Progenitor cell of endocrine pancreas (in vitro differentiated cells): Measurements from ENCODE around the gene PKP3. TPM values are rescaled to one million over a fixed set of nuclear protein-coding genes. Genes with fewer than 3 reads are reported as not detected.

ENCODE experiments used
- DNase-seq: peaks from one replicate; pipeline ENCODE4 v3.0.0; 2021; ENCODE audit warnings: low spot score; ENCODE audit not compliant: unreplicated experiment
- H3K27ac Mint-ChIP-seq: 2 replicates; pipeline ENCODE4 v1.8.0; 2021; ENCODE audit warnings: mild to moderate bottlenecking, moderate library complexity, mixed read lengths
- H3K27me3 Mint-ChIP-seq: 2 replicates; pipeline ENCODE4 v1.8.0; 2021; ENCODE audit warnings: mixed read lengths
- H3K36me3 Mint-ChIP-seq: 2 replicates; pipeline ENCODE4 v1.8.0; 2022; ENCODE audit warnings: mixed read lengths; ENCODE audit not compliant: insufficient read depth
- H3K4me1 Mint-ChIP-seq: 2 replicates; pipeline ENCODE4 v1.8.0; 2021; ENCODE audit warnings: low read depth, mixed read lengths
- H3K4me3 Mint-ChIP-seq: 2 replicates; pipeline ENCODE4 v1.8.0; 2021; ENCODE audit warnings: low read depth, mild to moderate bottlenecking, moderate library complexity, mixed read lengths
- H3K9me3 Mint-ChIP-seq: 2 replicates; pipeline ENCODE4 v1.8.0; 2021; ENCODE audit warnings: low read depth, mixed read lengths
- CTCF ChIP-seq: fragments of 200-600 bp; sonication (generic); IDR thresholded peaks from one replicate; pipeline ENCODE4 v1.5.0; 2021; ENCODE audit warnings: antibody characterized with exemption, mild to moderate bottlenecking; ENCODE audit not compliant: unreplicated experiment
- total RNA-seq: library from RNA; stranded (reverse); gene quantifications from 2 replicates; pipeline ENCODE4 v1.2.1, GENCODE V29; 2021

The PKP3 gene
- total RNA-seq, 1 donor from 2014 or later = 55.9 TPM

DNA sequence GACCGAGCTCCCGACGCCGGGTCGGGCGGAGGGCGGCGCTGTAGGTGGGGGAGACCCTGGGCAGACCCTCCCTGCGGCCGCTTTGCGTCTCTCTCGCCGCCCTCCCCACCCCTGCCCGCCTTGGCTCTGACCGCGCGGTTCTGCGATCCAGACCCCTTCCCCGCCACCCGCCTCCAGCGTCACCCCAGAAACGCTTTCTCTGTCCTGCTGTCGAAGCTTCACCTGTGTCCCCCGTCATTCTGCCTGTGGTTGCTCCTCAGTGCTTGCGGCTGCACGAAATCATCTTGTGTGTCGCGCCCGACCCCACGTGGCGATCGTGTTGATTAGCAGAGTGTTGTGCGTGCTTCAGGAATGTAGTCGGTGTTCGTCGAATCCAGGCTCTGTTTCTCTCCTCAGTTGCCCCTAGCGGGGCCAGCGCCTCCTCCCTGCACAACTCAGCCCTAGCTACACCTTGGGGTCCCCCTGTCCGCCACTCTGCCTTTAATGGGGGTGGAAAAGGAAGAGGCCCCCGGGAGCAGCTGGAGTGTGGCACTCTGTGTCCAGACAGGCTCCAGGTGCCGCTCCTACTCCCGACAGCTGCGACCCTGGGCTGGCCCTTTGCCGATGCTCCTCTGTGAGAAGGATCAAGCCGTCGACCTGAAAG lies 56.9 kb downstream of the PKP3 start:
- peaks cover 4% of the 10 kb centered on the region for H3K36me3 Mint-ChIP-seq
- peak overlapping the region; percentile 93 for H3K4me3 Mint-ChIP-seq
- peak; percentile 11 for TF ChIP-seq CTCF
- peak overlapping the region; percentile 95 for H3K27ac Mint-ChIP-seq
- no peaks in the 10 kb centered on the region for H3K9me3 Mint-ChIP-seq
- no peaks in the 10 kb centered on the region for H3K27me3 Mint-ChIP-seq
- peak; percentile 36 for DNase-seq
- H3K4me1 Mint-ChIP-seq = peaks cover 9% of the 10 kb centered on the region

DNA sequence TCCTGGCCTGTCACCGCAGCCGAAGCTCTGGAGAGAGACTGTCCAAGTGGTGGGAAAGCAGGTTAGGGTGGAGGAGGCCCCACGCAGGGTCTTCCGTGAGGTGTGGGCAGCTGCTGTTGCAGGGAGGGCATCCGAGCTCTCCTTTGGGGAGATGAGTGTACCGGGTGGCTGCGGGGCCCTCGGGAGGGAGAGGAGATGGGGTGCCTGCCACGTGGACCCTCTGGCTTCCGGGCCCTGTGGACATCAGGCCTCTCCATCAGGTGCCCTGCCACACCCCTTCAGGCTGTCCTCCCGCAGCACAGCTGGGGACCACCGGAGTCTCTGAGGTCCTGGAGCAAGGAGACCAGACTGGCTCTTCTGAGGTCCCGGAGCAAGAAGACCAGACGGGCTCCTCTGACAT lies 57.7 kb downstream of the PKP3 start:
- no peak for DNase-seq
- Mint-ChIP-seq H3K27ac (no peak overlapping the region), H3K27me3 (no peaks in the 10 kb centered on the region)

DNA sequence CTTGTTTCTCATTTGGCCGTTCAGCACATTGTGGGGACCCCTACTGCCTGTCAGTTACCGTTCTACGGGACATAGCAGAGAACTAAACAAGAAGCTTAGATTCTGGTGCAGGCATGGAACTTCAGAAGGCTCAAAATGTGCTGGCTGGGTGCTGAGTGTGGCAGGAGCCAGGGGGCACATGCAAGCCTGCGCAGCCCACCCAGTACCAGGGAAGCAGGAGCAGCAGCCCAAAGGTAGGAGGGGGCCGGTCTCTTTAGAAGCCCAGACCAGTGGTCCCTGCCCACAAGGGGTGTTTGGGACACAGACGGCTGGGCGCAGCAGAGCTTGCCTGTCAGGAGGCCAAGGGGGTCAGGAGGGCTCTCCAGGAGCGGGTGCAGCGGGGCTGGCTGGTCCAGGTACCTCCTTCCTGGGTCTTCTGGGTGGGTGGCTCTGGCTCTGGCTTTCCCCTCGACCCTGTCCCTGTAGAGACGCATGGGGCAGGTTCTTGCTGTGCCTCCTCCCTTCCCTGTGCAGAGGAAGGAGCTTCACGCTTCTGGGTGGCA lies 58.3 kb downstream of the PKP3 start:
- peaks cover 4% of the 10 kb centered on the region for H3K36me3 Mint-ChIP-seq
- H3K9me3 Mint-ChIP-seq = no peaks in the 10 kb centered on the region
- no peak overlapping the region for H3K27ac Mint-ChIP-seq
- no peaks in the 10 kb centered on the region for H3K27me3 Mint-ChIP-seq
- no peak for DNase-seq
- H3K4me3 Mint-ChIP-seq = no peak overlapping the region
- H3K4me1 Mint-ChIP-seq = peaks cover 9% of the 10 kb centered on the region
- TF ChIP-seq CTCF = no peak

More for the DNA sequence above, 57.7 kb downstream of the PKP3 start:
- Mint-ChIP-seq H3K4me3 (peak overlapping the region; percentile 93), H3K9me3 (no peaks in the 10 kb centered on the region), H3K4me1 (peaks cover 9% of the 10 kb centered on the region), H3K36me3 (peaks cover 4% of the 10 kb centered on the region)
- no peak for TF ChIP-seq CTCF

GRCh38 chr11:452916-453527 lies 59.0 kb downstream of the PKP3 start:
- DNase-seq = no peak
- H3K4me3 Mint-ChIP-seq = no peak overlapping the region
- H3K4me1 Mint-ChIP-seq = peaks cover 9% of the 10 kb centered on the region
- no peaks in the 10 kb centered on the region for H3K9me3 Mint-ChIP-seq
- TF ChIP-seq CTCF = no peak
- H3K27ac Mint-ChIP-seq = no peak overlapping the region
- H3K27me3 Mint-ChIP-seq = no peaks in the 10 kb centered on the region
- H3K36me3 Mint-ChIP-seq = peaks cover 4% of the 10 kb centered on the region

DNA sequence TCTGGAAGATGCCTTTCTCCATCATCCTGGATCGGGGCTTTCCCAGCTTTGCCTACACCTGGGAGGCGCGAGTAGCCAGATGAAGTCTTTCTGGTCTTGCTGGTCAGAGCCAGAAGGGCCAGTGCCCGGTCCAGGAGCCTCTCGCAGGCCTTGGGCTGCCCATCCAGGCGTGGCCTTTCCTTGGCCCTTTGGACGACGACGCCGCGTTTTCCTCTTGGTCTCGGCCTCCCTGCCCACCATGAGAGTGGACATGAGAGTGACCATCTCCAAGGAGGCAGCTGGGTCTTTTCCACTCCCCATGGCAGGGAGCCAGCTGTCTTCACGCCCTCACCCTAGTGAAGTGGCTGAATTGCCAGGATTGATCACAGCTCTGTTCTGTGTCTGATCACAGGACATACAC lies 59.6 kb downstream of the PKP3 start:
- no peak for TF ChIP-seq CTCF
- H3K9me3 Mint-ChIP-seq = no peaks in the 10 kb centered on the region
- no peak overlapping the region for H3K27ac Mint-ChIP-seq
- H3K27me3 Mint-ChIP-seq = no peaks in the 10 kb centered on the region
- H3K4me3 Mint-ChIP-seq = no peak overlapping the region
- H3K4me1 Mint-ChIP-seq = peaks cover 9% of the 10 kb centered on the region
- peaks cover 4% of the 10 kb centered on the region for H3K36me3 Mint-ChIP-seq
- DNase-seq = no peak
